CD8-positive, alpha-beta memory T cell (primary cell): Measurements from ENCODE around the gene RASSF7. TPM values are rescaled to one million over a fixed set of nuclear protein-coding genes. Genes with fewer than 3 reads are reported as not detected.

Experiments used
- CTCF ChIA-PET: fragments of 350-600 bp; sonication (Branson Sonifier 250); formaldehyde crosslinking; loops from one replicate; lab custom pipeline; 2021; ENCODE audit warnings: antibody characterized with exemption; lab: Charles Lee
- POLR2A ChIA-PET: fragments of 350-600 bp; sonication (Branson Sonifier 250); formaldehyde crosslinking; loops from one replicate; lab custom pipeline; 2021; ENCODE audit warnings: antibody characterized with exemption; lab: Charles Lee
- DNase-seq, 5 donors: peaks; one replicate each; pipeline versions ENCODE4 v3.0.0 to v3.0.0-alpha.2; 2020 to 2022; ENCODE audit warnings: mixed read lengths in 1 of 5
- H3K27ac ChIP-seq: one replicate; pipeline ENCODE4 v1.7.0; 2013; ENCODE audit warnings: low read depth, mild to moderate bottlenecking, low read length, moderate library complexity
- H3K27me3 ChIP-seq: 2 replicates; pipeline ENCODE4 v1.7.0; 2013; ENCODE audit warnings: low read length, mild to moderate bottlenecking; ENCODE audit not compliant: insufficient read depth, poor library complexity, severe bottlenecking
- H3K36me3 ChIP-seq: 2 replicates; pipeline ENCODE4 v1.7.0; 2013; ENCODE audit warnings: mild to moderate bottlenecking, low read length, moderate library complexity; ENCODE audit not compliant: insufficient read depth
- H3K4me1 ChIP-seq: 2 replicates; pipeline ENCODE4 v1.7.0; 2013; ENCODE audit warnings: mild to moderate bottlenecking, low read length, moderate library complexity; ENCODE audit not compliant: insufficient read depth
- H3K4me3 ChIP-seq: 2 replicates; pipeline ENCODE4 v1.7.0; 2013; ENCODE audit warnings: mild to moderate bottlenecking, low read length
- H3K9me3 ChIP-seq: 2 replicates; pipeline ENCODE4 v1.7.0; 2013; ENCODE audit warnings: mild to moderate bottlenecking, low read length
- H3K27ac Mint-ChIP-seq, 8 donors: one replicate each; pipeline ENCODE4 v1.8.0; 2020 to 2021; ENCODE audit warnings: mixed read lengths in 8 of 8, mild to moderate bottlenecking in 6 of 8, inconsistent platforms in 3 of 8, moderate library complexity in 3 of 8
- H3K27me3 Mint-ChIP-seq, 2 donors: one replicate each; pipeline ENCODE4 v1.8.0; 2020 to 2021; ENCODE audit warnings: mixed read lengths in 2 of 2, mild to moderate bottlenecking in 1 of 2, moderate library complexity in 1 of 2
- H3K36me3 Mint-ChIP-seq, 3 donors: one replicate each; pipeline ENCODE4 v1.8.0; 2020 to 2021; ENCODE audit warnings: mixed read lengths in 3 of 3, inconsistent platforms in 1 of 3, mild to moderate bottlenecking in 1 of 3
- H3K4me1 Mint-ChIP-seq, 3 donors: one replicate each; pipeline ENCODE4 v1.8.0; 2020 to 2021; ENCODE audit warnings: mixed read lengths in 3 of 3, inconsistent platforms in 1 of 3, mild to moderate bottlenecking in 1 of 3
- H3K4me3 Mint-ChIP-seq, 7 donors: one replicate each; pipeline ENCODE4 v1.8.0; 2020 to 2021; ENCODE audit warnings: mixed read lengths in 7 of 7, mild to moderate bottlenecking in 6 of 7, moderate library complexity in 4 of 7, inconsistent platforms in 2 of 7
- H3K9me3 Mint-ChIP-seq, 5 donors: one replicate each; pipeline ENCODE4 v1.8.0; 2020 to 2022; ENCODE audit warnings: mixed read lengths in 5 of 5, mild to moderate bottlenecking in 3 of 5, moderate library complexity in 2 of 5, inconsistent platforms in 1 of 5
- polyA plus RNA-seq: library from polyadenylated mRNA; unstranded; fragments of 300-500 nt; fragmentation: Illumina TruSeq; gene quantifications from one replicate; pipeline ENCODE4 v1.2.3, GENCODE V29; 2021
- total RNA-seq, 2 experiments: library from RNA; stranded (reverse); gene quantifications; one replicate each; pipeline ENCODE4 v1.2.3, GENCODE V29; 2021

Gene RASSF7
- total and polyA plus RNA-seq, 3 experiments from 2014 or later, result 20.4 to 39.7 (median 20.7) TPM

GRCh38 chr11:518463-519202 is 42.1 kb upstream of the RASSF7 start:
- Histone ChIP-seq H3K4me1 (peaks cover 5% of the 10 kb centered on the region), H3K9me3 (no peaks in the 10 kb centered on the region), H3K27me3 (no peaks in the 10 kb centered on the region), H3K4me3 (peak overlapping the region; percentile 56), H3K27ac (peak overlapping the region; percentile 38), H3K36me3 (no peaks in the 10 kb centered on the region)
- H3K4me1 Mint-ChIP-seq, result peaks cover 2 to 7% (median 4%) of the 10 kb centered on the region in 3 donors
- peak; percentile 76 to 90 (median 85) for DNase-seq
- H3K27ac Mint-ChIP-seq, result peak overlapping the region in 7 of 8 donors; percentile 69 to 94 (median 88)
- H3K9me3 Mint-ChIP-seq, result peaks cover 3 to 7% (median 3%) of the 10 kb centered on the region in 5 donors
- H3K27me3 Mint-ChIP-seq, result no peaks in the 10 kb centered on the region
- ChIA-PET POLR2A (interaction anchor here (0.9 to 1.6 kb wide), 3 partner anchors 13 to 259 kb away, joined by 3 to 8 read pairs (median 6); no protein-coding TSS in a partner anchor), CTCF (interaction anchor here (0.6 to 2.9 kb wide), 18 partner anchors 11 to 324 kb away, joined by 3 to 42 read pairs (median 4); partner anchors contain the start of genes BET1L, HRAS, RNH1 and TSPAN4)
- H3K4me3 Mint-ChIP-seq, result peak overlapping the region; percentile 16 to 88 (median 82)
- peaks cover 0 to 8% (median 0%) of the 10 kb centered on the region in 3 donors for H3K36me3 Mint-ChIP-seq

DNA sequence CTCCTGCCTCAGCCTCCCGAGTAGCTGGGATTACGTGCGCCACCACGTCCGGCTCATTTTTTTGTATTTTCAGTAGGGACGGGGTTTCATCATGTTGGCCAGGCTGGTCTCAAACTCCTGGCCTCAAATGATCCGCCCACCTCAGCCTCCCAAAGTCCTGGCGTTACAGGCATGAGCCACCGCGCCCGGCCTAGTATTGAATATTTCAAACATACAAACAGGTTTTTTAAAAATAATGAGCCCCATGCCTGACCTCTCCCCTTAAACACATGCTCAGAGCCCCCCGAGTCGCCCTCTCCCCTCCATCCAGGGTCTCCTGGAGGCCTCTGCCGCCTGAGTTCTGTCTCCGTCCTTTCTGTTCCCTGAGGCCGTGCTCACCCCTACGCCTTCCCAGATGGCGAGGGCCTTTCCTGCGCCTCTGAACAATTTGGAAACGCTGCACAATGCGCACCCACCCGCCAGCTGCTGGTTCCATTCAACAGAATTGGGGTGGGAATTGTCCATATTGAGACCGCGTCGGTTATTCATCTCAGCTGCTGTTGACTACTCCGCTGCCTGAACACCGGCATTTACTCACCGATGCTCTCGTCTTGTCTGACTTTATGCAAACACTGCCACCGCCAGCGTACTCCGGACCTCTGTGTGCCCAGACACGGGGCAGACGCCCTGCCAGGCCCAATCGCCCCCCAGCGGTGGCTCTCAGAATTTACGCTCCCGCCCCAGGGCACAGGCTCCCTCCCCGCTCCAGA is 40.2 kb upstream of the RASSF7 start:
- no peaks in the 10 kb centered on the region for H3K9me3 ChIP-seq
- H3K4me1 ChIP-seq, result peaks cover 5% of the 10 kb centered on the region
- no peak overlapping the region for H3K4me3 ChIP-seq
- no peaks in the 10 kb centered on the region for H3K36me3 ChIP-seq
- ChIA-PET CTCF (interaction anchor here (2.0 kb wide), 1 partner anchor 11 kb away, joined by 4 read pairs; no protein-coding TSS in a partner anchor), POLR2A (no interaction called here)
- Mint-ChIP-seq H3K4me3 (peak overlapping the region in 2 of 7 donors; percentile 34 to 61), H3K9me3 (peaks cover 3 to 7% (median 3%) of the 10 kb centered on the region in 5 donors), H3K27ac (peak overlapping the region in 1 of 8 donors; percentile 27), H3K4me1 (peaks cover 2 to 7% (median 4%) of the 10 kb centered on the region in 3 donors), H3K27me3 (peaks cover 0 to 3% of the 10 kb centered on the region in 2 donors), H3K36me3 (peaks cover 0 to 3% (median 0%) of the 10 kb centered on the region in 3 donors)
- H3K27ac ChIP-seq, result no peak overlapping the region
- DNase-seq, result no peak
- no peaks in the 10 kb centered on the region for H3K27me3 ChIP-seq

DNA sequence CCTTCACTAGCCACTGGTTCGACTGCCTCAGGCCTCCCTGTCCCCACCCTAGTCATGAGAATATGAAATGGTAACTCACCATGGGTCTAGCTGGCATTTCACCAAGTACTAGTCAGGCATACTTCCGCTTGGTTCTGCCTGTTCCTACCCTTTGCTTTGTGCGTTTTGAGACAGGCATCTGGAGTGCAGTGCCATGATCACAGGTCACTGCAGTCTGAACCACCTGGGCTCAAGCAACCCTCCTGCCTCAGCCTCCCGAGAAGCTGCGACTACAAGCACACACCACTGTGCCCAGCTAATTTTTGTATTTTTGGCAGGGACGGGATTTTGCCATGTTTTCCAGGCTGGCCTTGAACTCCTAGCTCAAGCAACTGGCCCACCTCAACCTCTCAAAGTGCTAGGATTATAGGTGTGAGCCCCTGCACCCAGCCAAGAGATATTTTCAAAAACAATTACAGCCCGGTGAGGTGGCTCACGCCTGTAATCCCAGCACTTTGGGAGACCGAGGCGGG is 39.5 kb upstream of the RASSF7 start:
- peaks cover 0 to 3% (median 0%) of the 10 kb centered on the region in 3 donors for H3K36me3 Mint-ChIP-seq
- POLR2A ChIA-PET, result no interaction called here
- H3K9me3 Mint-ChIP-seq, result peaks cover 3 to 6% (median 3%) of the 10 kb centered on the region in 5 donors
- H3K27ac Mint-ChIP-seq, result peak overlapping the region in 1 of 8 donors; percentile 27
- Histone ChIP-seq H3K4me3 (no peak overlapping the region), H3K27ac (no peak overlapping the region), H3K9me3 (no peaks in the 10 kb centered on the region), H3K4me1 (peaks cover 5% of the 10 kb centered on the region), H3K36me3 (no peaks in the 10 kb centered on the region), H3K27me3 (no peaks in the 10 kb centered on the region)
- H3K4me1 Mint-ChIP-seq, result peaks cover 2 to 7% (median 4%) of the 10 kb centered on the region in 3 donors
- H3K27me3 Mint-ChIP-seq, result peaks cover 0 to 3% of the 10 kb centered on the region in 2 donors
- CTCF ChIA-PET, result interaction anchor here (0.9 to 2.0 kb wide), 2 partner anchors 11 to 14 kb away, joined by 3 to 4 read pairs; no protein-coding TSS in a partner anchor
- DNase-seq, result no peak
- peak overlapping the region in 2 of 7 donors; percentile 34 to 61 for H3K4me3 Mint-ChIP-seq

DNA sequence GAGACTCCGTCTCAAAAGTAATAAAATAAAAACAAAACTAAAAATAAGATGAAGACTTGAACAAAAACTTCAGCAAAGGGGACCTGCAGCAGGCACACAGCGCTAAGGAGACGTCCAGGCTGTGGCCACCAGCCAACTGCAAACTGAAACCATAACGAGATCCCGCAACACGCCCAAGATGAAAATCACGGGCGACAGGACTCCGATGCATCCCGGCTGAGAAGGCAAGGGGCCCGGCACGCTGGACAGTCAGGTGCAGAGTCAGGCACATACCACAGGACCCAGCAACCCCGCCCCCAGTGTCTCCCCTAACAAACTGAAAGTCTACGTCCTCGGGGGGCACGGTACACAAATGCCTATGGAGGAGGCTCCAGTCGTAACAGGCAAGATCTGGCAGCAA is 34.6 kb upstream of the RASSF7 start:
- no peak overlapping the region for H3K27ac Mint-ChIP-seq
- ChIA-PET POLR2A (no interaction called here), CTCF (no interaction called here)
- H3K4me1 Mint-ChIP-seq, result no peaks in the 10 kb centered on the region
- H3K36me3 Mint-ChIP-seq, result peaks cover 0 to 3% (median 3%) of the 10 kb centered on the region in 3 donors
- H3K27ac ChIP-seq, result no peak overlapping the region
- no peaks in the 10 kb centered on the region for H3K9me3 ChIP-seq
- H3K27me3 Mint-ChIP-seq, result peaks cover 0 to 3% of the 10 kb centered on the region in 2 donors
- H3K4me3 ChIP-seq, result no peak overlapping the region
- H3K9me3 Mint-ChIP-seq, result no peaks in the 10 kb centered on the region
- H3K4me3 Mint-ChIP-seq, result no peak overlapping the region
- H3K4me1 ChIP-seq, result no peaks in the 10 kb centered on the region
- H3K36me3 ChIP-seq, result no peaks in the 10 kb centered on the region
- no peak for DNase-seq
- no peaks in the 10 kb centered on the region for H3K27me3 ChIP-seq

- no peaks in the 10 kb centered on the region for H3K36me3 ChIP-seq
- ChIA-PET POLR2A (no interaction called here), CTCF (no interaction called here)
- no peak overlapping the region for H3K27ac Mint-ChIP-seq
- H3K36me3 Mint-ChIP-seq, result peaks cover 0 to 13% (median 3%) of the 10 kb centered on the region in 3 donors
- peaks cover 0 to 3% of the 10 kb centered on the region in 2 donors for H3K27me3 Mint-ChIP-seq
- no peak for DNase-seq
- no peaks in the 10 kb centered on the region for H3K9me3 Mint-ChIP-seq
- no peak overlapping the region for H3K27ac ChIP-seq
- peaks cover 0 to 3% (median 0%) of the 10 kb centered on the region in 3 donors for H3K4me1 Mint-ChIP-seq
- no peak overlapping the region for H3K4me3 ChIP-seq
- no peaks in the 10 kb centered on the region for H3K4me1 ChIP-seq
- no peak overlapping the region for H3K4me3 Mint-ChIP-seq
- no peaks in the 10 kb centered on the region for H3K9me3 ChIP-seq
- no peaks in the 10 kb centered on the region for H3K27me3 ChIP-seq
These were observed 32.5 kb upstream of the RASSF7 start for GRCh38 chr11:528166-528814.

- no peak for DNase-seq
- Histone ChIP-seq H3K27ac (no peak overlapping the region), H3K27me3 (no peaks in the 10 kb centered on the region), H3K9me3 (no peaks in the 10 kb centered on the region), H3K4me1 (peaks cover 6% of the 10 kb centered on the region), H3K4me3 (no peak overlapping the region), H3K36me3 (no peaks in the 10 kb centered on the region)
- ChIA-PET POLR2A (no interaction called here), CTCF (interaction anchor here (1.1 kb wide), 1 partner anchor 17 kb away, joined by 3 read pairs; no protein-coding TSS in a partner anchor)
- H3K27ac Mint-ChIP-seq, result no peak overlapping the region
- H3K4me1 Mint-ChIP-seq, result peaks cover 0 to 7% (median 0%) of the 10 kb centered on the region in 3 donors
- peaks cover 0 to under 1% of the 10 kb centered on the region in 2 donors for H3K27me3 Mint-ChIP-seq
- H3K4me3 Mint-ChIP-seq, result no peak overlapping the region
- no peaks in the 10 kb centered on the region for H3K9me3 Mint-ChIP-seq
- H3K36me3 Mint-ChIP-seq, result peaks cover 0 to 16% (median under 1%) of the 10 kb centered on the region in 3 donors
These were observed 31.7 kb upstream of the RASSF7 start for GRCh38 chr11:528815-529727.
